ENCODE measurements around the gene LCK.

DNA sequence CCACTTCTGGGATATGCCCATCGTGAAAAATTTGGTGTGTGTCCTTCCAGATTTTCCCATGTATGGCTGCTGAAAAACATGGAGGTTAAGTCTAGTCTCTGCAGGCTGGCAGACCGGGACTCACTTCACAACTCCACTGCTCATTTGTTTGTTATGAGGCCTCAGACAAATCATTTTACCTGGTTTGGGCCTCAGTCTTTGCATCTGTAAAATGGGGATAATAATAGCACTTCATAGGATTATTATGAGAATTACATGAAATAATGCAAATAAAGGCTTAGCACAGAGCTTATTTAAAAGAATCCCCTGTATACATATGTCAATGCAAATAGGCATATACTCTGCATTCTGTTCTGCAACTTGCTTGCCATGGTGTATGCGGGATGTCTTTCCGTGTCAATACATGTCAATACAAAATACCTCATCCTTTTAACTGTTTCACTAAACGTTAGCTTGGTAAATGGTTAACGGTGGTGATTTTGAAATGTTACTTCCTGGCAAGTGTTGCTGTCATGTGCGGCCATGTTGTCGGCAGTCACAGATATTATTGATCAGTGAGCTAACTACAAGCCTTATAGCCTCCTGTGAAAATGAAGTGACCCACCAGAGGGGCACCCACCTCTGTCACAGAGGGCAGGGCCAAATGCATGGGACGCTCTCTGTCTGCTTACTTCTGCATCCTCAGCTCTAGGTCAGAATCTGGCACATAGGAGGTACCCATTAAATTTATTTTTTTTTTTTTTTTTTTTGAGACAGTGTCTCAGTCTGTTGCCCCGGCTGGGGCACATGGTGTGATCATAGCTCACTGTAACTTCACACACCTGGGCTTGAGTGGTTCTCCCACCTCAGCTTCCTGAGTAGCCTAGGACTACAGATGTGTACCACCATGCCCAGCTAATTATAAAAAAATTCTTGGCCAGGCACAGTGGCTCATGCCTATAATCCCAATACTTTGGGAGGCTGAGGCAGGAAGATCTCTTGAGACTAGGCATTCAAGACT, 4.3 kb downstream of the LCK start:
- TF ChIP-seq, protein P1, sequence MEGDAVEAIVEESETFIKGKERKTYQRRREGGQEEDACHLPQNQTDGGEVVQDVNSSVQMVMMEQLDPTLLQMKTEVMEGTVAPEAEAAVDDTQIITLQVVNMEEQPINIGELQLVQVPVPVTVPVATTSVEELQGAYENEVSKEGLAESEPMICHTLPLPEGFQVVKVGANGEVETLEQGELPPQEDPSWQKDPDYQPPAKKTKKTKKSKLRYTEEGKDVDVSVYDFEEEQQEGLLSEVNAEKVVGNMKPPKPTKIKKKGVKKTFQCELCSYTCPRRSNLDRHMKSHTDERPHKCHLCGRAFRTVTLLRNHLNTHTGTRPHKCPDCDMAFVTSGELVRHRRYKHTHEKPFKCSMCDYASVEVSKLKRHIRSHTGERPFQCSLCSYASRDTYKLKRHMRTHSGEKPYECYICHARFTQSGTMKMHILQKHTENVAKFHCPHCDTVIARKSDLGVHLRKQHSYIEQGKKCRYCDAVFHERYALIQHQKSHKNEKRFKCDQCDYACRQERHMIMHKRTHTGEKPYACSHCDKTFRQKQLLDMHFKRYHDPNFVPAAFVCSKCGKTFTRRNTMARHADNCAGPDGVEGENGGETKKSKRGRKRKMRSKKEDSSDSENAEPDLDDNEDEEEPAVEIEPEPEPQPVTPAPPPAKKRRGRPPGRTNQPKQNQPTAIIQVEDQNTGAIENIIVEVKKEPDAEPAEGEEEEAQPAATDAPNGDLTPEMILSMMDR (IDR thresholded peaks at IDR 0.05) = no peak
- TF ChIP-seq EP300 (IDR thresholded peaks at IDR 0.05) (no peak), POLR2A (IDR thresholded peaks at IDR 0.05) (no peak), POLR2AphosphoS5 (IDR thresholded peaks at IDR 0.05) (no peak)
